NT2/D1 (cell line): ENCODE data around the gene KNCN.

Experiments used
- SUZ12 ChIP-seq: IDR thresholded peaks from 2 replicates; pipeline ENCODE4 v1.6.1; 2011; ENCODE audit not compliant: insufficient read length, insufficient read depth; ENCODE audit errors: extremely low read depth
- YY1 ChIP-seq: IDR thresholded peaks from 2 replicates; pipeline ENCODE4 v1.6.1; 2011; ENCODE audit not compliant: insufficient read length, insufficient read depth
- ZNF274 ChIP-seq: IDR thresholded peaks from 2 replicates; pipeline ENCODE4 v1.6.1; 2011; ENCODE audit warnings: mild to moderate bottlenecking, low read depth, low read length

DNA sequence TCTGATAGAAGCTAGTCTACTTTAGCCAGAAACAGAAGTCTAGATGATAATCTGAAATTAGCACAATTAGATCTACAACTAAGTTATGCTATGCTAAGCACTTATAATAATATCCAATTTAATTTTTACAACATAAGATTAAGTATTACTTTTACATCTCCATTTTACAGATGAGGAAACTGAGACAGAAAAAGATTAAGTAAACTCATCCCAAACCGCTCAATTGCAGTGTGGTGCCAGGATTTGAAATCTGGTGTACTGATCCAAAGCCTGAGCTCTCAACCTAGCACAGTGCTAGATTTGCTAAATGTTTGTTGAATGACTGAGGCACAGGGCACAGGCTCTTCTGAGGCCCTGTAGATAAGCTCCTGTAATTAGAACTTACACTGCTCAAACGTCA, 13.8 kb downstream of the KNCN start:
- no peak for TF ChIP-seq SUZ12
- TF ChIP-seq YY1, result no peak
- no peak for TF ChIP-seq ZNF274
